ENCODE data around the gene FRA10AC1.

FRA10AC1 gene

DNA sequence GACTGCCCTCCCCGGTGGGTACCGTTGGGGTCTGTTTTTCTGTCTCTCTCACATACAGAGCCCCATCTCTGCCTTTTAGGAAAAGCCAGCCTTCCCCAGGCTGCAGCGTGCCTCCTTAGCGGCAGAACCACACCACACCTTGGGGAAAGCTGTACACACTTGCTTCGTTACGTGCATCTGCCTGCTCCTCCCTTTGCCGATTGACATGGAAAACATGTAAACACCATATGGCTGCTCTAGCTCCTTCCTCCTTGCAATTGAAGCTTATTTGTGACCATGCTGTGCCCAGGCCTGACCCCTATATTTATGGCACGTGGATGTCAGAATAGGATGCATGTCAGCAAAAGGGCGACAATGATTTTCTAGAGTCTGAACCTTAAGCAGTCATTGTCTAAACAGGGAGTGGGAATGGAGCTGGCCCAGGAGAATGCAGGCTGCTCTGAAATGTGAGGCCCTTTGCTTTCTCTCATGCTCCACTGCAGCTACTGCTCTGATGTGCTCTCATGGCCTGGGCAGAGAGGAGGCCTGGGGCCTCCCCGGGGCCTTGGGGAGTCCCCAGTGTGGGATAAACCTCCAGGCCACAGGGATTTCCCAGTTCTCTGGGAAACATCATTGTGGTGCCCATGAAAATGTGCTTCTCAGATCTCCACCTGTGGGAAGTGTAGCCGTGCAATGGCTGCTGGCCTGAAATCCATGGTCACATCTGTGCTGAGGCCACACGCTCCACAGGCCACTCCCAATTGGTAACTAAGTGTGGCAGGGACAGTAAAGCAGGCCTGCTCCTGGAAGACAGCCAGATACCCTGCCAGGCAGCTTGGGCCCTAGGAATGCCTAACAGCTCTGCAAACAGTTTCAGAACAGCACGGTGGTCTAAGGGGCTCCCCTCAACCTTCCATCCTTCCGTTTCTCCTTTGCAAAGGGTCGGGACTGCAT is 71.5 kb downstream of the FRA10AC1 start:
- DNase-seq: no peak

DNA sequence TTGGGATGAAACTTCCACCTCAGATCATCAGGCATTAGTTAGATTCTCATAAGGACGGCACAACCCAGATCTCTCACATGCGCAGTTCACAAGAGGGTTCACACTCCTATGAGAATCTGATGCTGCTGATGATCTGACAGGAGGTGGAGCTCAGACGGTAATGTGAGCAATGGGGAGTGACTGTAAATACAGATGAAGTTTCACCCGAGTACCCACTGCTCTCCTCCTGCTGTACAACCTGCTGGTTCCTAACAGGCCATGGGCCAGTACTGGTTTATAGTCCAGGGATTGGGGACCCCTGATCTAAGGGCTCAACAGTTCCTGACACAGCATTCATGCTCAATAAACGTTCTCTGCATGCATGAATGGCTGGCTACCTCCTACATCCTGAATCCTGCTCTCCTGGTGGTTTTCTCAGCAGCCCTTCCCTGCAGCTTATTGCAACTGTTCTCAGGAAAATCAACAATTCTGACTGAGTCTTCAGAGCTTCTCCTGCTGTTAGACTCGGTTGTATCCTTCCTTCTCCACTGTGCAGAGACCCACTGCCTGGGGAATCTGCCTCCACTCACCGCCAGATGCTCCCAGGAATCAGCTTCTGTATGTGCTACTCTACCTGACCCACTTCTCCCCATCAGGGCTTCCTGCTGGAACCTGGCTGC is 72.6 kb downstream of the FRA10AC1 start:
- no peak for DNase-seq

DNA sequence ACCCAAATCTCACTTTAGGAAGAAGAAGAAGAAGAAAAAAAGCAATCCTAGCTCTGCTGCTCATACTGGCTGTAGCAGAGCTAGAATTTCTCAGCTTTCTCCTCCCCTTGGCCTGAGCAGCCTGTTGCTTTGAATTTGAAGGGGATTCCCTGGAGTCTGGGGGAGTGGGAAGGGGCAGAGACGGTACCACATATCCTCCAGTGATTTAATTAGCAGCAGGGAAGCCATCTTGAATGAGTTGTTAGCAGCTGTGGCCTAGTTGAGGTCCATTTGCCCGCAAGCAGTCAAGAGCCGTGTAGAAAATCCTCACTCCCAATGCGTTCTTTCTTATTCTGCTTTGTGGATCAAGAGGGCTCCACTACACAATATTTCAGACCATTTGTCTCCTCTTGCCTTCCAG is 73.5 kb downstream of the FRA10AC1 start:
- DNase-seq: no peak

DNA sequence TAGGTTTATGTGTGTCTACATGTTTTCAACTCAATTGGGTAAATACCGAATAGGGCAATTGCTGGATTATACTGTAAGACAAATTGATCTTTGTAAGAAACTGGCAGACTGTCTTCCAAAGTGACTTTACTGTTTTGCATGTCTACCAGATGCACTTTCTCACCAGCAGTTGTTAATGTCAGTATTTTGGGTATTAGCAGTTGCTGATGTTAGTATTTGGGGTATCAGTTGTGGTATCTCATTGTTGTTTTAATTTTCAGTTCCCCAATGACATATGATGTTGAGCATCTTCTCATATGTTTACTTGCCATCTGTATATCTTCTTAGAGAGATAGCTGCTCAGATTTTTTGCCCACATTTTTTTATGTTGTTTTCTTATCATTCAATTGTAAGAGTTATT is 79.5 kb downstream of the FRA10AC1 start:
- DNase-seq: no peak

DNA sequence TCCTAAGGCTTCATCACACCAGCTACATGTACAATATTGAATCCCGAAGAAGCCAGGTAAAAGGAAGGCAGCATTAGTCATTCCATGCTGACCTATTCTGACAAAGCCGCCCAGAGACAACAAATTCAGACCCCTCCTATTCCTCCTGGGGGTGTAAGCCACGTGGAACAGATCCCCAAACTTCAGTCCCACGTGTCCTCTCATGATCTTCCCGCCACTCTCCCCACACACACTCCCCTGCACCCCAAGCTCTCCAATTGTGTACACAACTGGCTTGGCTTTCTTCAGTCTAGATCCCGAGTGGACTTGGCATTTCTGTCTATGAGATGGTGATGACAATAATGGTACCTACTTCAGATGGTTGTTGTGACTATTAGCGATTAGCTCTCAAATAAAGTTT is 81.5 kb downstream of the FRA10AC1 start:
- no peak for DNase-seq
